NCI-H146 treated with DMSO at 0.1 percent for 48 hours (cell line): ENCODE results near the gene RPS3A.
"Not testable (repeated sequence)": the region's sequence is repeated elsewhere in the genome, so short reads cannot be mapped to it uniquely, and the experiment has no call there.

Source experiments
- DNase-seq: peaks from one replicate; lab custom pipeline; 2025; ENCODE audit not compliant: unreplicated experiment; lab: John Stamatoyannopoulos, UW

The RPS3A gene

GRCh38 chr4:151114338-151114737 lies 14.9 kb downstream of the RPS3A start:
- DNase-seq, result no peak

GRCh38 chr4:151114986-151115385 lies 15.6 kb downstream of the RPS3A start:
- DNase-seq, result no peak

GRCh38 chr4:151117371-151117962 lies 18.0 kb downstream of the RPS3A start:
- DNase-seq, result peak; percentile 36

GRCh38 chr4:151129796-151130195 lies 30.4 kb downstream of the RPS3A start:
- no peak for DNase-seq

GRCh38 chr4:151133311-151133710 lies 33.9 kb downstream of the RPS3A start:
- DNase-seq, result no peak

- not testable (repeated sequence) for DNase-seq
These were observed 36.6 kb downstream of the RPS3A start for GRCh38 chr4:151136048-151136447.

GRCh38 chr4:151139814-151140213 lies 40.4 kb downstream of the RPS3A start:
- no peak for DNase-seq

- no peak for DNase-seq
These were observed 43.3 kb downstream of the RPS3A start for GRCh38 chr4:151142758-151143157.

GRCh38 chr4:151143162-151143561 lies 43.7 kb downstream of the RPS3A start:
- DNase-seq, result no peak

GRCh38 chr4:151143811-151144210 lies 44.4 kb downstream of the RPS3A start:
- DNase-seq, result no peak

- DNase-seq, result no peak
These were observed 45.1 kb downstream of the RPS3A start for GRCh38 chr4:151144329-151145072.

GRCh38 chr4:151147000-151147399 lies 47.6 kb downstream of the RPS3A start:
- no peak for DNase-seq

- no peak for DNase-seq
These were observed 48.8 kb downstream of the RPS3A start for GRCh38 chr4:151148261-151148660.

GRCh38 chr4:151150821-151151580 lies 51.6 kb downstream of the RPS3A start:
- DNase-seq, result no peak

GRCh38 chr4:151152028-151152427 lies 52.6 kb downstream of the RPS3A start:
- no peak for DNase-seq

- DNase-seq, result no peak
These were observed 54.2 kb downstream of the RPS3A start for GRCh38 chr4:151153585-151153984.
